Effector memory CD4-positive, alpha-beta T cell (primary cell): Measurements from ENCODE around the gene AURKB.

ENCODE experiments used
- DNase-seq, 3 donors: peaks; one replicate each; pipeline ENCODE4 v3.0.0-alpha.2; 2020
- H3K27ac ChIP-seq: 2 replicates; pipeline ENCODE4 v1.7.0; 2013; ENCODE audit warnings: mild to moderate bottlenecking, low read length, moderate library complexity; ENCODE audit not compliant: insufficient read depth, poor library complexity, severe bottlenecking
- H3K27me3 ChIP-seq: replicated peaks from 2 replicates; pipeline ENCODE4 v1.7.0; 2013; ENCODE audit warnings: mild to moderate bottlenecking, low read length; ENCODE audit not compliant: insufficient read depth, control insufficient read depth, poor library complexity, severe bottlenecking
- H3K36me3 ChIP-seq: 2 replicates; pipeline ENCODE4 v1.7.0; 2013; ENCODE audit warnings: mild to moderate bottlenecking, low read length, moderate library complexity; ENCODE audit not compliant: control insufficient read depth, insufficient read depth
- H3K4me1 ChIP-seq: 2 replicates; pipeline ENCODE4 v1.7.0; 2013; ENCODE audit warnings: low read length, mild to moderate bottlenecking; ENCODE audit not compliant: control insufficient read depth, insufficient read depth, poor library complexity, severe bottlenecking
- H3K4me3 ChIP-seq: 2 replicates; pipeline ENCODE4 v1.7.0; 2013; ENCODE audit warnings: low read length, low read depth, mild to moderate bottlenecking; ENCODE audit not compliant: insufficient read depth, poor library complexity, severe bottlenecking
- H3K9me3 ChIP-seq: 2 replicates; pipeline ENCODE4 v1.7.0; 2013; ENCODE audit warnings: mild to moderate bottlenecking, low read length, moderate library complexity; ENCODE audit not compliant: control insufficient read depth

The AURKB gene

GRCh38 chr17:8155231-8155995, 55.0 kb downstream of the AURKB start:
- DNase-seq, result no peak
- Histone ChIP-seq H3K4me3 (peak overlapping the region; percentile 94), H3K27me3 (no peaks in the 10 kb centered on the region), H3K27ac (peak overlapping the region; percentile 100), H3K9me3 (no peaks in the 10 kb centered on the region), H3K36me3 (peaks cover 22% of the 10 kb centered on the region), H3K4me1 (peaks cover 60% of the 10 kb centered on the region)
